Breast epithelium (tissue), 4 donors: ENCODE measurements around the gene SCAF4. TPM values are rescaled to one million over a fixed set of nuclear protein-coding genes. Genes with fewer than 3 reads are reported as not detected.

Experiments used
- DNase-seq, 2 donors: peaks; one replicate each; pipeline ENCODE4 v3.0.0-alpha.2; 2019; ENCODE audit warnings: low spot score in 2 of 2
- H3K27ac ChIP-seq, 2 donors: fragments of 200-600 bp; sonication (generic) in 1 of 2; one replicate each; pipeline ENCODE4 v1.5.1; 2016 to 2019; ENCODE audit warnings: mild to moderate bottlenecking in 1 of 2
- H3K27me3 ChIP-seq, 2 donors: fragments of 200-600 bp; sonication (generic) in 1 of 2; one replicate each; pipeline versions ENCODE4 v1.5.1 to v1.6.0; 2017 to 2019; ENCODE audit warnings: control low read depth in 1 of 2, mild to moderate bottlenecking in 1 of 2
- H3K36me3 ChIP-seq: fragments of 200-600 bp; one replicate; pipeline ENCODE4 v1.5.1; 2019
- H3K4me1 ChIP-seq, 2 donors: fragments of 200-600 bp; sonication (generic); one replicate each; pipeline ENCODE4 v1.5.1; 2016 to 2019; ENCODE audit warnings: control low read depth in 1 of 2
- H3K4me3 ChIP-seq, 3 donors: fragments of 200-600 bp; sonication (generic); 1 replicate in 2 of 3; 2 replicates in 1 of 3; pipeline ENCODE4 v1.5.1; 2016 to 2019; ENCODE audit warnings: mild to moderate bottlenecking in 3 of 3, moderate library complexity in 2 of 3
- H3K9me3 ChIP-seq, 2 donors: fragments of 200-600 bp; sonication (generic) in 1 of 2; one replicate each; pipeline ENCODE4 v1.5.1; 2016 to 2019; ENCODE audit warnings: control low read depth in 1 of 2
- POLR2A ChIP-seq: fragments of 450-650 bp; IDR thresholded peaks from one replicate; pipeline ENCODE4 v1.6.1; 2016; ENCODE audit warnings: antibody characterized with exemption, mild to moderate bottlenecking, moderate library complexity
- POLR2AphosphoS5 ChIP-seq, 3 donors: sonication (generic); formaldehyde crosslinking; IDR thresholded peaks; one replicate each; pipeline ENCODE4 v1.6.1; 2017; ENCODE audit warnings: antibody characterized with exemption in 3 of 3
- intact Hi-C: fragments of 100-400 bp; cut with DNase I; formaldehyde crosslinking; loops from one replicate; pipeline ENCODE4 v1.15.1; 2023; ENCODE audit warnings: low total_unique reads
- total RNA-seq, 3 donors: library from RNA; depleted of rRNA; stranded (reverse); fragments of >200 nt; gene quantifications; one replicate each; pipeline ENCODE4 v1.1.0, GENCODE V29; 2016
- TF ChIP-seq, protein P1 (sequence below), 3 donors: fragments of 450-650 bp; IDR thresholded peaks; one replicate each; pipeline ENCODE4 v1.5.1; 2016 to 2017; ENCODE audit warnings: antibody characterized with exemption in 3 of 3, mild to moderate bottlenecking in 3 of 3, moderate library complexity in 3 of 3

Gene SCAF4
- total RNA-seq, 3 donors from 2014 or later, result 17.4 to 22.8 (median 18.4) TPM

DNA sequence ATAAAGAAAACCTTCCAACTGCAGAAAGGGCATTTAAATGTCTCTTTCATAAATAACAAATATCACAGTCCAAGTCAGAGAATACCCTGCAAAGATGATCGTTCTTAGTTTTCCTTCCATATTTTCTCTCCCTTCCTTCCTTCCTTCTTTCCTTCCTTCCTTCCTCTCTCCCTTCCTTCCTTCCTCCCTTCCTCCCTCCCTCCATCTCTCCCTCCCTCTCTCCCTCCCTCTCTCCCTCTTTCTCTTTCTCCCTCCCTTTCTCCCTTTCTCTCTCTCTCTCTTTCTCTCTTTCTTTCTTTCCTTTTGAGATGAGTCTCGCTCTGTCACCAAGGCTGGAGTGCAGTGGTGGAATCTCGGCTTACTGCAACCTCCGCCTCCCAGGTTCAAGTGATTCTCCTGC lies 29.0 kb upstream of the SCAF4 start:
- Histone ChIP-seq H3K27ac (no peak overlapping the region), H3K4me3 (no peak overlapping the region), H3K4me1 (no peaks in the 10 kb centered on the region), H3K36me3 (no peaks in the 10 kb centered on the region), H3K27me3 (peaks cover 0 to 3% of the 10 kb centered on the region in 2 donors), H3K9me3 (no peaks in the 10 kb centered on the region)
- no peak for DNase-seq
- intact Hi-C loops, result loop anchor here (2.0 kb wide), 1 partner anchor 32 kb away; no protein-coding TSS in a partner anchor
- TF ChIP-seq, protein P1, sequence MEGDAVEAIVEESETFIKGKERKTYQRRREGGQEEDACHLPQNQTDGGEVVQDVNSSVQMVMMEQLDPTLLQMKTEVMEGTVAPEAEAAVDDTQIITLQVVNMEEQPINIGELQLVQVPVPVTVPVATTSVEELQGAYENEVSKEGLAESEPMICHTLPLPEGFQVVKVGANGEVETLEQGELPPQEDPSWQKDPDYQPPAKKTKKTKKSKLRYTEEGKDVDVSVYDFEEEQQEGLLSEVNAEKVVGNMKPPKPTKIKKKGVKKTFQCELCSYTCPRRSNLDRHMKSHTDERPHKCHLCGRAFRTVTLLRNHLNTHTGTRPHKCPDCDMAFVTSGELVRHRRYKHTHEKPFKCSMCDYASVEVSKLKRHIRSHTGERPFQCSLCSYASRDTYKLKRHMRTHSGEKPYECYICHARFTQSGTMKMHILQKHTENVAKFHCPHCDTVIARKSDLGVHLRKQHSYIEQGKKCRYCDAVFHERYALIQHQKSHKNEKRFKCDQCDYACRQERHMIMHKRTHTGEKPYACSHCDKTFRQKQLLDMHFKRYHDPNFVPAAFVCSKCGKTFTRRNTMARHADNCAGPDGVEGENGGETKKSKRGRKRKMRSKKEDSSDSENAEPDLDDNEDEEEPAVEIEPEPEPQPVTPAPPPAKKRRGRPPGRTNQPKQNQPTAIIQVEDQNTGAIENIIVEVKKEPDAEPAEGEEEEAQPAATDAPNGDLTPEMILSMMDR (IDR thresholded peaks at IDR 0.05), result no peak
- TF ChIP-seq POLR2A (no peak), POLR2AphosphoS5 (IDR thresholded peaks at IDR 0.05) (no peak)

DNA sequence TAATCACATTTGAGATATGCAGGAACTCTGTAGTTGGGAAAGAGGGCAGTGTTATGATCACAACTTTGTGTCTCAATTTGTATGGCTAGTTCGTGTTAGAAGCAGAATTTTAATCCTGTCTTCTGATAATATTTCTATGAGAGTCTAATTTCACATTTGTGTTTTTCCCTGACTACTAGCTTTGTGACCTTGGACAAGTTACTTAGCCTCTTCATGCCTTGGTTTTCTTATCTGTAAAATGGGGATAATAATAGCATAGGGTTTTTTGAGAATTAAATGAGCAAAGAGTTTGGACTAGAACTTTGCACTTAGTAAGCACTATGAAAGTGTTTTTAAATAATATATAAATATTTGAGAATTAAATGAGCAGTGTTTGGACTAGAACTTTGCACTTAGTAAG lies 24.9 kb upstream of the SCAF4 start:
- no peaks in the 10 kb centered on the region for H3K27me3 ChIP-seq
- H3K36me3 ChIP-seq, result no peaks in the 10 kb centered on the region
- DNase-seq, result no peak
- H3K4me1 ChIP-seq, result no peaks in the 10 kb centered on the region
- H3K27ac ChIP-seq, result no peak overlapping the region
- TF ChIP-seq POLR2A (no peak), POLR2AphosphoS5 (IDR thresholded peaks at IDR 0.05) (no peak)
- TF ChIP-seq, protein P1 (IDR thresholded peaks at IDR 0.05), result no peak
- H3K4me3 ChIP-seq, result no peak overlapping the region
- H3K9me3 ChIP-seq, result no peaks in the 10 kb centered on the region
- intact Hi-C loops, result no loop called here

DNA sequence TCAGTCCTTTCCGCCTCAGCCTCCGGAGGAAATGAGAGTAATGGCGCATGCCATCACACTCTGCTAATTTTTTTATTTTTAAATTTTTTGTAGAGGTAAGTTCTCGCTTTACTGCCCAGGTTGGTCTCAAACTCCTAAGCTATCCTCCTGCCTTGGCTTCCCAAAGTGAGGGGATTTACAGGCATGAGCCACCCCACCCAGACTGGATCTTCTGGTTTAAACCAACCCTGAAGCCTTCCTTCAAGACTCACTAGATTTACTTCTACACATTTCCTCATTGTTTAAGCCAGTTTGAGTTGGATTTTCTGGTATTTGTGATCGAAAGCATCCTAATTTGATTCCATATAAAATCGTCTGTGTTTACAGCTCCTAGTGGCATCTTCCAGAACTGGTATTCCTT lies 23.1 kb upstream of the SCAF4 start:
- Histone ChIP-seq H3K27ac (no peak overlapping the region), H3K4me1 (no peaks in the 10 kb centered on the region), H3K27me3 (no peaks in the 10 kb centered on the region), H3K9me3 (no peaks in the 10 kb centered on the region), H3K36me3 (no peaks in the 10 kb centered on the region), H3K4me3 (no peak overlapping the region)
- intact Hi-C loops, result no loop called here
- no peak for DNase-seq
- TF ChIP-seq POLR2A (no peak), POLR2AphosphoS5 (IDR thresholded peaks at IDR 0.05) (no peak)
- TF ChIP-seq, protein P1 (IDR thresholded peaks at IDR 0.05), result no peak

DNA sequence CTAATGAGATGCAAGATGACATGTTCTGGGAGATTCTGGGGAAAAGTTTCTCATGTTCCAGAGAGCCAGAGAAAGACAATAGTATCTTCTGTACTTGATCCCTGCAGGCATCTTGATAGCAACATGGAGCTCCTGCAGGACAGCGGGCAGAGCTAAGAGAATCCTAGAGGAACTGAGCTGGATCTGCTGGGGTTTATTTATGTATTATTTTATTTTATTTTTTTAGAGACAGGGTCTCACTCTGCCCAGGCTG lies 22.7 kb upstream of the SCAF4 start:
- DNase-seq, result no peak
- H3K36me3 ChIP-seq, result no peaks in the 10 kb centered on the region
- H3K4me3 ChIP-seq, result no peak overlapping the region
- H3K27me3 ChIP-seq, result no peaks in the 10 kb centered on the region
- no peaks in the 10 kb centered on the region for H3K4me1 ChIP-seq
- no peaks in the 10 kb centered on the region for H3K9me3 ChIP-seq
- H3K27ac ChIP-seq, result no peak overlapping the region
- no peak for TF ChIP-seq POLR2A
- TF ChIP-seq, protein P1 (IDR thresholded peaks at IDR 0.05), result no peak
- no peak for TF ChIP-seq POLR2AphosphoS5 (IDR thresholded peaks at IDR 0.05)
- intact Hi-C loops, result no loop called here

DNA sequence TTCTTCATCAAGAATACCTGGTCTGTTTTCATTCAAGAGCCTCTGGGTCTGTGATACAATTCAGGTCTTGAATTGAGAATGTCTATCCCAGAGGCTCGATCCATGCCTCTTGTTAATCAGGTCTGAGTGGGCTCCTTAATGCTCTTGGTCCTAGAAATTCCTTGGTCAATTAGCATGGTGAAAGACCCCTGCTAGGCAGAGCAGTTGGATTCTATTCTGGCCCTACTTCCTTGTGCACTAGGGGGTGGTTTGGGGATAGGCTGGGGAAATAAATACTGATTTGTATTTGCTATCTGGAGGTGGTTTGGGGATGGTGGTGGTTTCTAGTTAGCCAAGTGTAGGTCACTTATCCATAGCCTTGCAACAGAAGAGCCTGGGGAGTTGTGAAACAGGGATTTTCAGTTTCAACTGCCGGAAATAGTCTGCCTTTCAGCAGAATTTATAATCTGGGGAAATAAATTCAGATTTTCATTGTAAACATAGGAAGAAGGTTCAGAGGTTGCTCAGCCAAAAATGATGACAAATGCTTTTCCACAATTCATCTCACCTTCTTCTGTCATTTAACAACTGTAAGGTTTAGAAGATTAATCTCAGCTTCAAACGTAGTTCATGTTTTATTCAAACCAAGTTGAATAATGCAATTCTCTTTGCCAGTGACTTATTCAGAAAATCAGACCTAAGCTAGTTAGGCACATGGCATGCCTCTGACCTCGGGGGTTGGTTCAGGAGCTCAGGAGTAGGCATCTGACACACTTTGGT lies 22.2 kb upstream of the SCAF4 start:
- H3K4me1 ChIP-seq, result no peaks in the 10 kb centered on the region
- H3K27ac ChIP-seq, result no peak overlapping the region
- no peaks in the 10 kb centered on the region for H3K36me3 ChIP-seq
- no peak for DNase-seq
- no peak for TF ChIP-seq POLR2AphosphoS5 (IDR thresholded peaks at IDR 0.05)
- intact Hi-C loops, result no loop called here
- H3K4me3 ChIP-seq, result no peak overlapping the region
- no peaks in the 10 kb centered on the region for H3K27me3 ChIP-seq
- H3K9me3 ChIP-seq, result no peaks in the 10 kb centered on the region
